Renal pelvis (tissue), 4 donors: ENCODE data around the gene CCDC102A. TPM values are rescaled to one million over a fixed set of nuclear protein-coding genes. Genes with fewer than 3 reads are reported as not detected.

Source experiments
- DNase-seq: peaks from one replicate; pipeline ENCODE4 v3.0.0-alpha.2; 2013
- polyA plus RNA-seq, 3 donors: library from polyadenylated mRNA; unstranded; fragments of 120-200 nt; gene quantifications; one replicate each; pipeline ENCODE4 v1.2.1, GENCODE V29; 2013; ENCODE audit not compliant: insufficient read length in 3 of 3

CCDC102A gene
- polyA plus RNA-seq, 3 donors = 15.3 to 20.6 (median 19.6) TPM

GRCh38 chr16:57539072-57539796 is 2.9 kb upstream of the CCDC102A start:
- DNase-seq = no peak

- DNase-seq = no peak
These were observed 1.9 kb upstream of the CCDC102A start for GRCh38 chr16:57538235-57538721.

- no peak for DNase-seq
These were observed 1.3 kb upstream of the CCDC102A start for GRCh38 chr16:57537581-57538234.

GRCh38 chr16:57537194-57537505 is 779 bp upstream of the CCDC102A start:
- DNase-seq = no peak

- DNase-seq = peak; percentile 88
These were observed 578 bp downstream of the CCDC102A start for GRCh38 chr16:57535680-57536305.

- DNase-seq = no peak
These were observed 1.3 kb downstream of the CCDC102A start for GRCh38 chr16:57534881-57535658.

GRCh38 chr16:57534337-57534880 is 2.0 kb downstream of the CCDC102A start:
- no peak for DNase-seq

- no peak for DNase-seq
These were observed 2.7 kb downstream of the CCDC102A start for GRCh38 chr16:57533431-57534336.

GRCh38 chr16:57532266-57532625 is 4.1 kb downstream of the CCDC102A start:
- DNase-seq = no peak

- DNase-seq = no peak
These were observed 4.6 kb downstream of the CCDC102A start for GRCh38 chr16:57531635-57532265.

GRCh38 chr16:57531253-57531575 is 5.2 kb downstream of the CCDC102A start:
- no peak for DNase-seq

GRCh38 chr16:57530522-57531252 is 5.7 kb downstream of the CCDC102A start:
- no peak for DNase-seq

GRCh38 chr16:57530104-57530521 is 6.3 kb downstream of the CCDC102A start:
- DNase-seq = no peak

- no peak for DNase-seq
These were observed 6.8 kb downstream of the CCDC102A start for GRCh38 chr16:57529391-57530103.

- no peak for DNase-seq
These were observed 7.6 kb downstream of the CCDC102A start for GRCh38 chr16:57528499-57529390.

GRCh38 chr16:57527610-57528360 is 8.6 kb downstream of the CCDC102A start:
- no peak for DNase-seq

GRCh38 chr16:57527027-57527426 is 9.3 kb downstream of the CCDC102A start:
- DNase-seq = no peak
